ELR (cell line): ENCODE measurements around the gene COQ2.
A peak's percentile ranks its signal among the peaks of the same experiment; 100 is the strongest.
"Not testable (repeated sequence)": the region's sequence is repeated elsewhere in the genome, so short reads cannot be mapped to it uniquely, and the experiment has no call there.

Source experiments
- DNase-seq: peaks from one replicate; pipeline ENCODE4 v3.0.0-alpha.2; 2015; ENCODE audit warnings: low read depth

COQ2 gene, protein sequence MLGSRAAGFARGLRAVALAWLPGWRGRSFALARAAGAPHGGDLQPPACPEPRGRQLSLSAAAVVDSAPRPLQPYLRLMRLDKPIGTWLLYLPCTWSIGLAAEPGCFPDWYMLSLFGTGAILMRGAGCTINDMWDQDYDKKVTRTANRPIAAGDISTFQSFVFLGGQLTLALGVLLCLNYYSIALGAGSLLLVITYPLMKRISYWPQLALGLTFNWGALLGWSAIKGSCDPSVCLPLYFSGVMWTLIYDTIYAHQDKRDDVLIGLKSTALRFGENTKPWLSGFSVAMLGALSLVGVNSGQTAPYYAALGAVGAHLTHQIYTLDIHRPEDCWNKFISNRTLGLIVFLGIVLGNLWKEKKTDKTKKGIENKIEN

DNA sequence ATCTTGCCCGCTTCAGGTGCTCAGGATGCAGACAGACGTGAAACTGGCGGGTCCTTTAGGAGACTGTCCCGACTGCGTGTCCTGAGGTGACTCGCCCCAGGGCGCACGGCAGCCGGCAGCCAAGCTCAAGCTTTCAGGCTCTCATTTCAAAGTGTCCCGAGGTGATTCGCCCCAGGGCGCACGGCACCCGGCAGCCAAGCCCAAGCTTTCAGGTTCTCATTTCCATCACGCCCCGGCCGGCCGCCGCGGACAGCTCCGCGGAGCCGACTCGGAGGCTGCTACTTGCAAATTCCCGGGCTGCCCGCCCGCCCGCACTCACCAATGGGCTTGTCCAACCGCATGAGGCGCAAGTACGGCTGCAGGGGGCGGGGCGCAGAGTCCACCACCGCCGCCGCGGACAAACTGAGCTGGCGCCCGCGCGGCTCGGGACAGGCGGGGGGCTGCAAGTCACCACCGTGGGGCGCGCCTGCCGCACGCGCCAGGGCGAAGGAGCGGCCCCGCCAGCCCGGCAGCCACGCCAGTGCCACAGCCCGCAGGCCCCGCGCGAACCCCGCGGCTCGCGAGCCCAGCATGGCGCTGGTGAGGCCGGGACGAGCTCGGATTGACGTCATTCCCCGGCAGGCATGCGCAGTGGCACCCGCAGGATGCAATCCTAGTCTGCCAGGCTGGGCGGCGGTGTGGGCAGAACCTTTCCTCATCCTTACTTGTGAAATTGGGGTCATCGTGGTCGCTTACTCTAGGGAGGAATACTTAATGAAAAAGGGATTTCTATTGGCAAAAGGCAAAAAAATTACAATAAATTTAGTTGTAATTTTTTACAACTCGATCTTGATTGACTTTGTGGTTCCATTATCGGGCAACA lies at the start of gene COQ2:
TSS of gene COQ2 (minus strand) at position 606 of the 862 bp plus-strand sequence. CDS start at position 572, 34 bp downstream.
- DNase-seq, result peak; percentile 92

DNA sequence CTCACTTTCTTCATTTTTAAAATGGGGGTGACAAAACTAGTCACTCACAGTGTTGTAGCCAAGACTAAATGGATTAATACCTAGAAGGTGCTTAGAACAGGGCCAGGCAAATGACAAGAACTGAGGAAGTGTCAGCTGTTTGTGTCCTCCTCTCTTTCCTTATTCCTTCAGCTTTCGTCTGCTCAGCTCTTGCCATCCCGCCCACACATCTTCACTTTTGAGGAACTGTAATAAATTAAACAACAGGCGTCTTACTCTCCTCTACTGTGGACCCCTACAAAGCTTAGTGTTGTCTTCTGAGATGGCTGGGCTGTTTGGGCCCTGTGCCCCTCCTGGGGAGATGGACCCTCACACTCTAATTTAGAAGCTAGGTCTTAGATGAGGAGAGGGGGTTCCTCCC lies 47.4 kb upstream of the COQ2 start:
- no peak for DNase-seq

DNA sequence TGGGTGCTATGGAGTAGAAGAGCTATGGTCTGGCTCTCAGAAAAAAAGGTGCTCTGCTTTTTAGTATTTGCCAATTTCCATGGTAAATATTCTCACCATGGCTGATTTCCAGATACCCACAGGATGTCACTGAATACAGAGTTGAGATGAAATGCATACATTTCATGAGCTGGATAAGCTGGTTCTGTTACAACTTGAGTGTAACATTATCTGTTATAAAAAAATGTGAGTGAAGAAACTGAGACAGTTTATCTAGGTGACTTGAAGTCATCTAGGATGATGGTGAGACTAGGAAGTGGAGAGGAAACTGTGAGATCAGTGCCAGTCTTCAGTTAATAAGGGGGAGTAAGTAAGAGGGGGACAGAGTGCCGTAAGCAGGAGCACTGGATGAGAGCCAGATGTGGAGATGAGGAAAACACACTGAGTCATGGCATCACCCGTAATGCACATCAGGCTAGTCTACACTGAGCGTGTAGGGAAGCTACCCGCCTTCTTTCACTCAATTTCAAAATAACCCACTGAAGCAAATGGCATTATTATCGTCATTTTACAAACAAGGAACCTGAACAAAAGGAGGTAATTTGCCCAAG lies 45.0 kb upstream of the COQ2 start:
- peak; percentile 17 for DNase-seq

DNA sequence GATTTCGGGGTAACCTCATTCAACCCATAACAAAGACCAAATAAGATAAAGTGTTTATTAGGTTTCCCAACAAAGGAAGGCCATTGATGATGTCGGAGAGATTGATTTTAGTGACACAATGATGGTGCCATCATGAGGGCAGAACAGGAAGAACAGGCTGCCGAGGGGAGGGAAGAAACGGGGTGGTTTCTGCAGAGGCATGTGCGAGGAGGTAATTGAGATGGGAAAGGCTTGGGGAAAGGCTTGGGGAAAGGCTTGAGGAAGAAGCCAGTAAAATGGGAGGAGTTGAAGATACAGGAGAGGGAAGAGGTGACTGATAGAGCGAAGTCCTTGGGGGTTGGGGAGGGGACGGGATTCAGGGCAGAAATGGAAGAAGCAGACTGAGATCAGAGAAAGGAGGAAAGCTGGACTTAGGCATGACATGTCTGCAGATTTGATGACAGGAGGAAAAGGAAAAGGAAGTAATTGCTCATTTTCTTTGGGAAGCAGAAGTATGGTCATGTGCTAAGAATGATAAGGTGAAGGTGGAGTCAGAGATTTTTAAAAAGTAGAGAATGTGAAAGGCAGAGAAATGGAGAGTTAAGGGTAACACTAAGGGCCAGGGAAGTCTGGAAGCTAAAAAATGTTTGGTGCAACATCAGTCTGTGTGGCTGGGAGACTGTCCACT lies 44.1 kb upstream of the COQ2 start:
- no peak for DNase-seq

DNA sequence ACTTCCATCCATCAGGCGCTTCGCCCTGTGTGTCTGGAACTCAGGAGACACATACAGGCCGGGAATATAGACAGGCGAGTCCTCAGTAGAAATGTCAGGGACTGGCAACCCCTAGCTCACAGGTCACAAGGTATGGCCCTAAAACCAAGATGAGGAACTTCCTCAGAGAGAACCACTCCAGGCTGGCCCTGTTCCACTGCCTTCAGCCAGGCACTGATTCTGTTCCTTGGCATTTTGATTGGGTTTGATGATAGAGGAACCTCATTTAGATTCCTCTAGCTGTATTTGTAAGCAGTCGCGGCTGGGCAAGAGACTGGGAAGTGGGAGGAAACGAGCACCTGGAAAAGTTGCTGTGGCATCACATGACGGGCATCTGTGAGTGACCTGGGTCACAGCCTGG lies 41.9 kb upstream of the COQ2 start:
- DNase-seq, result no peak

DNA sequence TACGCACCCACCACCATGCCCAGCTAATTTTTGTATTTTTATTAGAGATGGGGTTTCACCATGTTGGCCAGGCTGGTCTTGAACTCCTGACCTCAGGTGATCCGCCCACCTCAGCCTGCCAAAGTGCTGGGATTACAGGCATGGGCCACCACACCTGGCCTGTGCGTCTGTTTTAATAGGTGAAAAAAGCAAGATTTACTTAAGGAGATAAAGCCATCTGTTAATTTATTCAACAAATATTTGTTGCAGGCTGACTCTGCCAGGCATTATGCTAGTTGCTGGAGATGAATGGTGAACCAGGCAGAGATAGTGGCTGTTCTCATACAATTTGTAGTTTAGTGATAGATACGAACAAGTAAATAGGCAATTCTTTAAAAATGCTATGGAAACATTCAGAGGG lies 40.7 kb upstream of the COQ2 start:
- DNase-seq, result not testable (repeated sequence)

DNA sequence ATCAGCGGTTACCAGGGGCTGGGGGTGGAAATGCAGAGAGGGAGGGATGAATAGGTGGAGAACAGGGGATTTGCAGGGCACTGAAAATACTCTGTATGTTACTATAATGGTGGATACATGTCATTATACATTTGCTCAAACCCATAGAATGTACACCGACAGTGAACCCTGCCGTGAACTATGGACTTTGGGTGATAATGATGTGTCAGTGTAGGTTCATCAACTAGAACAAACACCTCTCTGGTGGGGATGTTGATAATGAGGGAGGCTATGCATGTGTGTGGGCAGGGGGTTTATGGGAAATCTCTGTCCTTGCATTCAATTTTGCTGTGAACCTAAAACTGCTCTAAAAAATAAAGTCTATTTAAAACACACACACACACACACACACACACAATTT lies 38.5 kb upstream of the COQ2 start:
- DNase-seq, result no peak

DNA sequence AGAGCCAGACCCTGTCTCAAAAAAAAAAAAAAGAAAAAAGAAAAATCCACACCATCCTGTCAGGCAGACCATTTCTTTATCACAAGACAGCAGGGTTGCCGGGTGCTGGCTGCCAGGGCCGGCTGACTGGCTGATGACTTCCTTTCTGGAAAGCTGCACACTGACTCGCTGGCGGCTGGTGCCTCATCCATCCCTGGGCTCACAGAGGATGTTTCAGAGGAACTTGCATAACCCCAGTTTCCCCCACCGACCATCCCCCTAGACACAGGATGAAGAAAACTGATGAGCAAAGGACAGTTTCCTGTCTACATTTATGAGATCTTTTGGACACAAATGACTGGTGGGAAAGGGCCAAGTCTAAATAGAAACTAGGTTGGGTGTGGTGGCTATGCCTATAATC lies 36.0 kb upstream of the COQ2 start:
- peak; percentile 76 for DNase-seq

DNA sequence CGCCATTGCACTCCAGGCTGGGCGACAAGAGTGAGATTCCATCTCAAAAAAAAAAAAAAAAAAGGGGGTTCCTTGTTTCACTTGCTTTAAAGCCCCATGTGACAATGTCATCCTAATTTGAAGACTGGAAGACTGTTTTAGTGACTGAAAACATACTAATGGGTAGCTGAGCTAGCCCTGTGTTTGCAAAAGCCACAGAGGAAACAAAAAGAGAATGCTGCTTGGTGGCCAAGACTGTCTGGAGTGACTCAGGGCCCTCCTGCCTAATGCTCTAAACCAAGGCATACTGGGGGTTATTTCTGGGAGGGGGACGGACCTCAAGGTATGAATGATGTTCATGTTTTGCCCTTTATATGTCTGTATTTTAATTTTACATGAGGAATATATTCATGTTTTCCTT lies 34.1 kb upstream of the COQ2 start:
- DNase-seq, result no peak

DNA sequence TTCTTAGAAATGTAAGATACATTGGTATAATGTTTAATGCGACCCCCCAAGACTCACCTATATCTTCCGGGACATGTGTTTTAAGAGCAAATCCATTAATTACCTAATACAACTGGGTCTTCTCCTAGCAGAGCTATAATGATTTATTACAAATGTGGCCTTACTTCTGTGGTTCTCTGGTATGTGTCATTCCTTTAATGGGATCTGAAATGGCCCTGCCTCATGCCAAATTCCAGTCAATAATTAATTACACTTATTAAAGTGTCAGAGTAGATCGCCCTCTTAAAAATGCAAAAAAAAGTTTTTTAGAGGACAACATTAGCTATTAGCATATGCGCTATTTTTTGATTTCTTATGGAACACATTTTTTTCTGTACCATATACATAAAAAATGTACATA lies 33.1 kb upstream of the COQ2 start:
- no peak for DNase-seq

DNA sequence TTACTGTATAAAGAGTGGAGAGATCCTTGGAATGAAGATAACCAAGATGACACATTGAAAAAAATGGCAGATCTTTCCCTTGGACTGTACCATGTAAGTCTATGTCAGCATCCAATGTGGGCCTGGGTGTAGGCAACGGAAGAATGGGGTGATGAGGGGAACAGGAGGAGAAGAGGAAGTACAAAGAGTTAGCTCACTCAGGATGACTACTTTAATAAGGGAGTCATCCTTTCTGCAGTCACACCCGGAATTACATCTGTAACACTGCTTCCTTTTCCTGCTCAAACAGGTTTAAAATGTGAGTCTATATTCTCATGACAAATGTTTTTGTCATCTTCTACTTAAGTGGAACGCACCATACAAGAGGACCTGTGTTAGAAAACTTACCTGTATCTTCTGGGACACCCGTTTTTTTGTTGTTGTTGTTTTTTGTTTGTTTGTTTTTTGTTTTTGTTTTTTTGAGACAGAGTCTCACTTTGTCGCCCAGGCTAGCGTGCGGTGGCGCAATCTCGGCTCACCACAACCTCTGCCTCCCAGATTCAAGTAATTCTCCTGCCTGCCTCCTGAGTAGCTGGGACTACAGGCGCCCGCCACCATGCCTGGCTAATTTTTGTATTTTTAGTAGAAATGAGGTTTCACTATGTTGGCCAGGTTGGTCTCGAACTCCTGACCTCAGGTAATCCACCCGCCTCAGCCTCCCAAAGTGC lies 32.0 kb upstream of the COQ2 start:
- peak; percentile 50 for DNase-seq

DNA sequence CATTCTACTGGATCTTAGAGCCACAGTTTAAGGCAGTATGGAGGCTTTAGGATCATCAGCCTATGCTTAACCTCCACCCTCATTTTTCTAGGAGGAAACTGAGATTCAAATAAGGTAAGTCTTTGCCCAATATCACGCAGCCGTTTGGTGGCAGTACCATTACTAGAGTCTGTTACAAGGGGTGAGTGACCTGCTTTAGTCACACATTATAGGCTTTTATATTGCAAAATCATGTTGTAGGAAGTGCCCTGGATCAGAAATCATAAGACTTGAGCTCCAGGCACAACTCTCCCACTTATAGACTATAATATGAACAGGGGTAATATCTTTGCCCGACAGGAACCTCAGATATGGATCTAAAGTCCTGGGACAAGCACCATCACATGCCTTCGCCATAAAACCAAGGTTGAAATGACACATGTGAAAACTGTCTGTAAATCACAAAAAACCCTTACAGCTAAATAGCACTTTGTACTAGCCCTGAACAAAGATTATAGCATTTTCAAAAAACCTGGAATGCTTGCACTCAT lies 30.8 kb upstream of the COQ2 start:
- no peak for DNase-seq

DNA sequence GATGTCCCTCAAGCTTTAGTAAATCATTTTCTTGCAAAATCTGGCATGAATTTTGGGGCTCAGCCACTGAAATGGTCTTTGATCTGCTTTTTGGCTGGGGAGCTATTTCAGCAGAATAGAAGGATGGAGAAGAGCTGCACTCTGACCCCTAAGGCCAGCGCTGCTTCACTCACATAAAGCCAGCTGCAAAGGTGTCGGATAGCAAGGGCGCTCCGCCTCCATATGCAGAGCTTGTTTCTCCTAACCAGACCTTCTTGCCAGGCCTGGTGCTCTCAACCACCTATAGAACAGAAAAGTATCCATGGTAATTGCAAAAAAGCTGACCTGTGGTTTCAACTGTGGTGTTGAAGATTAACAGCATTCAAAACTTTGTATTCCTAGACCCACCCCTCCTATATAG lies 24.1 kb upstream of the COQ2 start:
- DNase-seq, result no peak

DNA sequence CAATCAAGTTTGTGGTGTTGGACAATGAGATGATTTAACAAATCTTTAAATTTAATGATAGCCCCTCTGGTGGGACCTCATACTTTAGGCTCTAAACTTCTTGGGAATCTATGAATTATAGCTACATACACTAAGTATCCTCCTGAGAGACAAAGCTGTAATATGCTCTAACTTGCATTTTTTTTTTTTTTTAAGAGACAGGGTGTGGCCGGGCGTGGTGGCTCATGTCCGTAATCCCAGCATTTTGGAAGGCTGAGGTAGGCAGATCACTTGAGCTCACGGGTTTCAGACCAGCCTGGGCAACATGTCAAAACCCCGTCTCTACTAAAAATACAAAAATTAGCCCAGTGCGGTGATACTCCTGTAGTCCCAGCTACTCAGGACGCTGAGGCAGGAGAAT lies 23.3 kb upstream of the COQ2 start:
- no peak for DNase-seq

DNA sequence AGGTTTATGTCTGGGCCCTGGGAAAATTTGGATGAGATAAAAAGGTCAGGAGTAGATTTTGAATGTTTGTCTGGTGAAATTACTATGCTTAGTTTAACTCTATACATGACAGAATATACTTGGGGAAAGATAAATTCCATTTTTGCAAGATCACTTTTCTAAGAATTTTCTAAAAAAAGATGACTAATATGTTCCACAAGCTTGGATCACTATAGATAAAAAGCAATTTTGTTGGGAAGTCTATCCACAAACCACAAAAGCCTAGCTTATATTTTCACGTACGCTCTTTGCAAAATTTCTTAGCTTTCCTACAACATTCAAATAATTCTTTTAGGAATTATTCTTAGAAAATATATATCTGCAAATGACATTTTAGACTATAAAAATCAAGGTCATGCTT lies 20.6 kb upstream of the COQ2 start:
- DNase-seq, result no peak

DNA sequence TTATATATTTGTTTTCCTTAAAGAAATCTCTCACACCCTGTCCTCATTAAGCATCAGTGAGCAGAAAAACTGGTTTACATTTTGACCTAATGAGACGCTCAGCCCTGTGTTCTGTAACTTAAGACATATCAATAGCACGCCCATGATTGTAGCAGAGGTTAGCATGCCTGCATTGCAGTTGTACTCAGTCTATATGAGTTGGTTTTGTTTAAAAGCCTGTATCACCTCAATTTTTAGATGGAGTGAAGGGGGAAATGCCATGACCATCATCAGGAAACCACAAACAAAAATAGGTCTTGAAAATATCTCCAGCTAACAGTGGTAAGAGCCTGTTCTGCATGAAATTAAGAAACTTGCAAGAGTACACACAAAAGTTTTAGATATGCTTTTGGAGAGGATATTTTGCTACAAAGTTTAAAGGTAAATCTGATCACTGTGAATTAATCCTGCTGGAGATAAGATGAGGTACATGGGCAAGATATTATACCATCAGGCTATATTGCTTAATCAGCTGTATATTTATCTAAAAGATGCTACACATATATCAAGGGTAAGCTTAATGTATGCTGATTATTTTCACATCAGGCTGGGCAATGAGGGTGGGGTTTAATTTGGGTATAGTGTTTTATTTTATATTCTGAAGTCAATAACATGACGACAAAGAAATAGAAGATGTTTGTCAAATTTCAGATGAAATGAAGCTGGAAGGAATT lies 13.1 kb upstream of the COQ2 start:
- no peak for DNase-seq

DNA sequence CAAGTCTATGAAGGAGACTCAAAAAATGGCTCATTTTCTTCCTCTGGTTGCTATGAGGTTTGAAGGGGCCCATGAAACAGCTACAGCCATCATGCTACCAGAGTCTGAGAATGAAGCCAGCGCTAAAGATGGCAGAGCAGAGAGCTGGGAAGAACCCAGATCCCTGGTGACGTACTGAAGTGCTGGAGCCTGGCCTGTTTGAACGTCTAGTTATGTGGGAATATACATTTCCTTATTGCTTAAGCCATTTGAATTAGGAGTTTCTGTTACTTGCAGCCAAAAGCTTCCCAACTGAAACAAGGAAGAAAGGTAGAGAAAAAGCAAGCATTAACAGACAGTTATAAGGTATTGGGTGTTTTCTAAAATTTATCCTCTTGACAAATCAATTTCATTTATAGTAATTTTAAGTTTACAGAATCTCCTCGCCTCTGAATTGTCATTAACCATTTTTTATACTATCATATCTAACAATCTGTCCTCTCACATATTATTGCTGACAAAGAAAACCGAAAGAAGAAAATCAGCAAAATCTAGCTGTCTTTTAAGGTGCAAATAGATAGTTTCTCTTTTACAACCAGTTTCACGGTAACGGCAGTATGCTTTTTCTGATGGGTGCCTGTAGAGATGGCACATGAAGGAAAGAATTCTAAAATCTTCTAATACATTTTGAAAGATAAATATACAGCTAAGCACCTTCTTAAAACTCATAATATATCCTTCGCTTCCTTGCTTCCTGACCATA lies 8.9 kb upstream of the COQ2 start:
- no peak for DNase-seq

DNA sequence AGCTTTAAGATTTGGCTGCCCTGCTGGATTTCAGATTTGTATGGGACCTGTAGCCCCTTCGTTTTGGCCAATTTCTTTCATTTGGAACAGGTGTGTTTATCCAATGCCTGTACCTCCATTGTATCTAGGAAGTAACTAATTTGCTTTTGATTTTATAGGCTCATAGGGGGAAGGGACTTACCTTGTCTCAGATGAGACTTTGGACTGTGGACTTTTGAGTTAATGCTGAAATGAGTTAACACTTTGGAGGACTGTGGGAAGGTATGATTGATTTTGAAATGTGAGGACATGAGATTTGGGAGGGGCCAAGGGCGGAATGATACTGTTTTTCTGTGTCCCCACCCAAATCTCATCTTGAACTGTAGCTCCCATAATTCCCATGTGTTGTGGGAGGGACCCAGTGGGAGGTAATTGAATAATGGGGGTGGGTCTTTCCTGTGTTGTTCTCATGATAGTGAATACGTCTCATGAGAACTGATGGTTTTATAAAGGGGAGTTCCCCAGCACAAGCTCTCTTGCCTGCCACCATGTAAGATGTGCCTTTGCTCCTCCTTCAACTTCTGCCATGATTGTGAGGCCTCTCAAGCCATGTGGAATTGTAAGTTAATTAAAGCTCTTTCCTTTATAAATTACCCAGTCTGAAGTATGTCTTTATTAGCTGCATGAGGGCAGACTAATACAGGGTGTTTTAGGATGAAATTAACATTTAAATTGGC lies 5.6 kb upstream of the COQ2 start:
- not testable (repeated sequence) for DNase-seq

DNA sequence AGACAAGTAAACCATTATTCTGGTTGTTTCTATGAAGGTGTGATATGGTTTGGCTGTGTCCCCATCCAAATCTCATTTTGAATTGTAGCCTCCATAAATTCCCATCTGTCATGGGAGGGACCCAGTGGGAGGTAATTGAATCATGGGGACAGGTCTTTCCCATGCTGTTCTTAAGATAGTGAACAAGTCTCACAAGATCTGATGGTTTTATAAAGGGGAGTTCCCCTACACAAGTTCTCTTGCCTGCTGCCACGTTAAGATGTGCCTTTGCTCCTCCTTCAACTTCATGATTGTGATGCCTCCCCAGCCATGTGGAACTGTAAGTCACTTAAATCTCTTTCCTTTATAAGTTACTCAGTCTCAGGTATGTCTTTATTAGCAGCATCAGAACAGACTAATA lies 3.8 kb upstream of the COQ2 start:
- DNase-seq, result not testable (repeated sequence)

DNA sequence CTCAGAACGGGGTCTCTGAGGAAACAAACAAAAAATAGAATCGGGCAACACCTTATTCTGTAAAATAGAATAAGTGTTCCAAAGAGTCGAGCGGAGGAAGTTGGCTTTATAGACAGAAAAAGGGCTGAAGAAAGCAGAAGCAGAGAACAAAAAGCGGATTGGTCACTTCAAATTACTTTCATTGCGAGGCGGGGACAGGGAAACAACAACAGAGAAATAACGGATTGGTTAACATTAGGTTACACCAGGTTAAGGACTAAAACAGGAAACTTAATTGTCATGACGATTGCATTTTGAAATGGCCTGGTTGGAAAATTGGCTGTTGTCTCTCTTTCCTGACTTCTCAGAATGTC lies 433 bp upstream of the COQ2 start:
- peak; percentile 60 for DNase-seq
